ENCODE measurements around the gene CERCAM. TPM values are rescaled to one million over a fixed set of nuclear protein-coding genes. Genes with fewer than 3 reads are reported as not detected.

Gene CERCAM
- total and polyA plus RNA-seq, 2 donors from 2014 or later, result 19.7 to 25.5 TPM

GRCh38 chr9:128389395-128390149 lies 31.1 kb upstream of the CERCAM start:
- intact Hi-C loops (cut with DNase I), result no loop called here
- H3K36me3 ChIP-seq (ENCODE audit: control insufficient read depth in 2 of 3, insufficient read depth in 3 of 3, low read length in 3 of 3), result peaks cover 0 to 17% (median 15%) of the 10 kb centered on the region in 3 donors
- TF ChIP-seq CTCF (IDR thresholded peaks at IDR 0.05; ENCODE audit: borderline replicate concordance, extremely low read depth, insufficient read depth), result no peak

DNA sequence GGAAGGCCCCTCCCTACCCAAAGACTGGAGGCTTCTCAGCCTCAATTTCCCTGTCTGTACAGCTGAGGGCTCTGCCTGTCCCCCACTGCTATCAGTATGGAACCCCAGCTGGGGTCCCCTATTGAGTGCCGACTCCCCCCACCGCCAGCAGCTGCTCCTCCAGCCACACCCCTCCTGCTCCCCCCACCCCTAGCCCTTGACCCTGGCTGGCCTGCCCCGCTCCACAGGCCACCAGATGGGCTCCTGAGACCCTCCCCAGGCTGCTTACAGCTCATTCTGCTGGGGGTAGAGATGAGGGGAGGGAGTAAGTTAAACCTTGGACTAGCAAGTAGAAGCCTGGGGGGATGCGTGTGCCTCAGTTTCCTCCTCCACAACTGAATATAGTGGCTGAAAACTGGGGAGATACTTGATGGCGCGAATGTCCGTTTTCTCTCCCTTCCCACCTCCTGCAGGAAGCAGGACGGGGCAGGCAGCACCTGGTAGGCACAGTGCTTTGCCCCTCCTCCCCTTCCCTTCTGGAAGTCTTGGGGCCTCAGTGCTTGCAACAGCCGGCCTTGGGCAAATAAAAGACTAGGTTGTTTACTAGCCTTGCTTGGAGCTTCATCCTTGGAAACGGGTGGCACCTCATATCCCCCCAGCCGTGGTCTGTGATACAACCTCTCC lies 30.4 kb upstream of the CERCAM start:
- no peak overlapping the region for H3K27ac ChIP-seq (ENCODE audit: low read depth in 2 of 2, low read length in 2 of 2)
- H3K27me3 ChIP-seq (ENCODE audit: control insufficient read depth, insufficient read depth, low read length), result peaks cover 32% of the 10 kb centered on the region
- DNase-seq (no peak), FAIRE-seq (no peak)
- H3K4me1 ChIP-seq (ENCODE audit: control insufficient read depth in 2 of 3, insufficient read depth in 2 of 3, low read depth in 1 of 3, low read length in 3 of 3), result no peaks in the 10 kb centered on the region
- H3K36me3 ChIP-seq (ENCODE audit: control insufficient read depth in 2 of 3, insufficient read depth in 3 of 3, low read length in 3 of 3), result peaks cover 0 to 17% (median 15%) of the 10 kb centered on the region in 3 donors
- intact Hi-C loops (cut with DNase I), result no loop called here
- no peak overlapping the region for H3K4me3 ChIP-seq (ENCODE audit: low read length in 3 of 3)
- TF ChIP-seq CTCF (IDR thresholded peaks at IDR 0.05; ENCODE audit: borderline replicate concordance, extremely low read depth, insufficient read depth), result no peak
- H3K9ac ChIP-seq (ENCODE audit: low read length in 3 of 3), result no peak overlapping the region
- no peaks in the 10 kb centered on the region for H3K9me3 ChIP-seq (ENCODE audit: control insufficient read depth in 2 of 3, insufficient read depth in 1 of 3, low read length in 3 of 3)

More at GRCh38 chr9:128389395-128390149, 31.1 kb upstream of the CERCAM start:
- FAIRE-seq (no peak), DNase-seq (peak in 1 of 5 donors; percentile 42)
- Histone ChIP-seq H3K4me1 (ENCODE audit: control insufficient read depth in 2 of 3, insufficient read depth in 2 of 3, low read depth in 1 of 3, low read length in 3 of 3) (no peaks in the 10 kb centered on the region), H3K27me3 (ENCODE audit: control insufficient read depth, insufficient read depth, low read length) (peaks cover 26% of the 10 kb centered on the region), H3K9ac (ENCODE audit: low read length in 3 of 3) (no peak overlapping the region), H3K9me3 (ENCODE audit: control insufficient read depth in 2 of 3, insufficient read depth in 1 of 3, low read length in 3 of 3) (no peaks in the 10 kb centered on the region), H3K4me3 (ENCODE audit: low read length in 3 of 3) (no peak overlapping the region), H3K27ac (ENCODE audit: low read depth in 2 of 2, low read length in 2 of 2) (no peak overlapping the region)

DNA sequence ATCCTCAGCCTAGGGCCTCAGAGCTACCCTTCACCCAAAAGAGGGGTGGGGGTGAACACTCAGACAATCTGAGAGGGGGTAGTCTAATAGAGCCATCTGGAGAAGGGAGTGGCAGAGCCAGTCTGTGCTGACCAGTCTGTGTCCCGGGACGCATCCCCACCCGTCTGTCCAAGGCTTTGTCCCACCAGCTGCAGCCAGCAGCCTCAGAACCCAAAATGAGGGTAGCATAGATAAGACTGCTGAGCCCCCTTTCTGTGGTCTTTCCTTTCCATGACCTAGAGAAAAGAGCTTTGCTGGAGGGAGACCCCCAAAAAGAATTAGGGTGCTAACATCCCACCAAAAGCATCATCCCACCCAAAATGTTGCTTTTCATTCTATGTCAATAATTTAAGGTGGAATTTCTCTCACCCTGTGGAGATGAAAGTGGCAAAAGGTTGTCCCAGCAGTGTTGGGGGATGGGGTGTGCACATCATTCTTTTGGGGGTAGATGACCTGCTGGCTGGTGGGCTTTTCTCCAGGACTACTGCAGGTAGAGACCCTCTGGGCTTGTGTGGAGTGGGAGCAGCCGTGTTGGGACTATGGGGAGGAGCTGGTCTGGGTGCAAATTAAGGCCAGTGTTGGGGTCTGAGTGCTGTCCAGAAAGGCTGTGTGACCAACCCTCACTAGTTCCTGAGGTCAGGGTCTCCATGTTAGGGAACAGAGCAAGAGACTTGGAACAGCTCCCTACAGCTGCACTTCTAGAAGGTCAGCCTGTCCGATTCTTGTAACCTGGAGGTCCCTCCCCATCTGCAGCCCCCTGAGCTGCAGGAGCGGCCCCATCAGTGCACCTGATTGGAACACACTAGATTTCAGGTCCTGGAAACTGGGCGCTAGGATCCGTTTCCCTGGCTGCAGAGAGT lies 29.6 kb upstream of the CERCAM start:
- peaks cover 32% of the 10 kb centered on the region for H3K27me3 ChIP-seq (ENCODE audit: control insufficient read depth, insufficient read depth, low read length)
- DNase-seq, result no peak
- no peak for TF ChIP-seq CTCF (IDR thresholded peaks at IDR 0.05; ENCODE audit: borderline replicate concordance, extremely low read depth, insufficient read depth)
- no peaks in the 10 kb centered on the region for H3K4me1 ChIP-seq (ENCODE audit: control insufficient read depth in 2 of 3, insufficient read depth in 2 of 3, low read depth in 1 of 3, low read length in 3 of 3)
- H3K9me3 ChIP-seq (ENCODE audit: control insufficient read depth in 2 of 3, insufficient read depth in 1 of 3, low read length in 3 of 3), result no peaks in the 10 kb centered on the region
- FAIRE-seq, result no peak
- peaks cover 0 to 17% (median 15%) of the 10 kb centered on the region in 3 donors for H3K36me3 ChIP-seq (ENCODE audit: control insufficient read depth in 2 of 3, insufficient read depth in 3 of 3, low read length in 3 of 3)
- intact Hi-C loops (cut with DNase I), result no loop called here
- no peak overlapping the region for H3K9ac ChIP-seq (ENCODE audit: low read length in 3 of 3)
- H3K4me3 ChIP-seq (ENCODE audit: low read length in 3 of 3), result no peak overlapping the region
- H3K27ac ChIP-seq (ENCODE audit: low read depth in 2 of 2, low read length in 2 of 2), result no peak overlapping the region

Data from kidney (tissue), 14 donors.